Measurements from ENCODE around the gene CELSR2. TPM values are rescaled to one million over a fixed set of nuclear protein-coding genes. Genes with fewer than 3 reads are reported as not detected.

CELSR2 gene
- total RNA-seq, 1 experiment from 2014 or later = 8.3 TPM

- peaks cover 9% of the 10 kb centered on the region for H3K4me1 ChIP-seq
- Mint-ChIP-seq H3K27me3 (ENCODE audit: insufficient read depth, unreplicated experiment) (no peaks in the 10 kb centered on the region), H3K9me3 (ENCODE audit: unreplicated experiment) (no peaks in the 10 kb centered on the region), H3K36me3 (ENCODE audit: insufficient read depth, unreplicated experiment) (peaks cover 5% of the 10 kb centered on the region), H3K4me3 (ENCODE audit: unreplicated experiment) (no peak overlapping the region), H3K4me1 (ENCODE audit: low read depth, unreplicated experiment) (peaks cover 7% of the 10 kb centered on the region), H3K27ac (ENCODE audit: unreplicated experiment) (no peak overlapping the region)
- no TSS peak for BruUV-seq (replicated peaks)
- ChIA-PET POLR2A (no interaction called here), CTCF (interaction anchor here (0.8 kb wide), 1 partner anchor 145 kb away, joined by 3 read pairs; no protein-coding TSS in a partner anchor)
- intact Hi-C loops (cut with micrococcal nuclease; ENCODE audit: unreplicated experiment) = no loop called here
- H3K9me3 ChIP-seq = no peaks in the 10 kb centered on the region
- no peak for DNase-seq
- no peak overlapping the region for H3K4me3 ChIP-seq (ENCODE audit: low read depth, low read length)
- H3K36me3 ChIP-seq (ENCODE audit: control insufficient read depth, insufficient read depth, low read length) = no peaks in the 10 kb centered on the region
- TF ChIP-seq, protein P1, sequence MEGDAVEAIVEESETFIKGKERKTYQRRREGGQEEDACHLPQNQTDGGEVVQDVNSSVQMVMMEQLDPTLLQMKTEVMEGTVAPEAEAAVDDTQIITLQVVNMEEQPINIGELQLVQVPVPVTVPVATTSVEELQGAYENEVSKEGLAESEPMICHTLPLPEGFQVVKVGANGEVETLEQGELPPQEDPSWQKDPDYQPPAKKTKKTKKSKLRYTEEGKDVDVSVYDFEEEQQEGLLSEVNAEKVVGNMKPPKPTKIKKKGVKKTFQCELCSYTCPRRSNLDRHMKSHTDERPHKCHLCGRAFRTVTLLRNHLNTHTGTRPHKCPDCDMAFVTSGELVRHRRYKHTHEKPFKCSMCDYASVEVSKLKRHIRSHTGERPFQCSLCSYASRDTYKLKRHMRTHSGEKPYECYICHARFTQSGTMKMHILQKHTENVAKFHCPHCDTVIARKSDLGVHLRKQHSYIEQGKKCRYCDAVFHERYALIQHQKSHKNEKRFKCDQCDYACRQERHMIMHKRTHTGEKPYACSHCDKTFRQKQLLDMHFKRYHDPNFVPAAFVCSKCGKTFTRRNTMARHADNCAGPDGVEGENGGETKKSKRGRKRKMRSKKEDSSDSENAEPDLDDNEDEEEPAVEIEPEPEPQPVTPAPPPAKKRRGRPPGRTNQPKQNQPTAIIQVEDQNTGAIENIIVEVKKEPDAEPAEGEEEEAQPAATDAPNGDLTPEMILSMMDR (IDR thresholded peaks at IDR 0.05; ENCODE audit: insufficient read depth in 1 of 2, low read depth in 1 of 2, low read length in 1 of 2, severe bottlenecking in 1 of 2, unreplicated experiment in 1 of 2) = no peak
- no peaks in the 10 kb centered on the region for H3K27me3 ChIP-seq (replicated peaks; ENCODE audit: control insufficient read depth, insufficient read depth, low read length)
Measured at GRCh38 chr1:109255097-109255651, 5.8 kb downstream of the CELSR2 start.

GRCh38 chr1:109255678-109256077, 6.3 kb downstream of the CELSR2 start:
- intact Hi-C loops (cut with micrococcal nuclease; ENCODE audit: unreplicated experiment) = no loop called here

DNA sequence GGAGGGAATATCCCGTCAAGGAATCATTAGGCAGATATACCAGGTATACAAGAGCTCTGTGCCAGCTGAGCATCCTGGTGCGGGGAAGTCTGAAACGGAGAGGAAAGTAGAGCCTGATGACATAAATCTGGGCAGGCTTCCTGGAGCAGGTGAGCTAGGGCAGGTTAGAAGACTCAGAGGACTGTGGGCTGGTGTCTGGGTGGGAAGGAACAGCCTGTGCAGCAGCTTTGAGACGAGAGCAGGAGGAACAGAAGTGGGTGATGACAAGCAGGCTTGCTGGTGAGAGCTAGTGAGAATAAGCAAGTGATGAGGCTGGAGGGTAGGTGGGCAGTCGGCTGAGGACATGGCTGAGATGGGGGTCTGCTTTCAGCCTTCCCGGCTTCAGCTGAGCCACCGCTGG, 6.7 kb downstream of the CELSR2 start:
- H3K4me3 ChIP-seq (ENCODE audit: low read depth, low read length) = no peak overlapping the region
- TF ChIP-seq, protein P1 (IDR thresholded peaks at IDR 0.05; ENCODE audit: insufficient read depth in 1 of 2, low read depth in 1 of 2, low read length in 1 of 2, severe bottlenecking in 1 of 2, unreplicated experiment in 1 of 2) = no peak
- Mint-ChIP-seq H3K36me3 (ENCODE audit: insufficient read depth, unreplicated experiment) (peaks cover 5% of the 10 kb centered on the region), H3K4me3 (ENCODE audit: unreplicated experiment) (no peak overlapping the region), H3K27ac (ENCODE audit: unreplicated experiment) (no peak overlapping the region), H3K4me1 (ENCODE audit: low read depth, unreplicated experiment) (peaks cover 7% of the 10 kb centered on the region), H3K27me3 (ENCODE audit: insufficient read depth, unreplicated experiment) (no peaks in the 10 kb centered on the region), H3K9me3 (ENCODE audit: unreplicated experiment) (no peaks in the 10 kb centered on the region)
- H3K36me3 ChIP-seq (ENCODE audit: control insufficient read depth, insufficient read depth, low read length) = no peaks in the 10 kb centered on the region
- ChIA-PET POLR2A (no interaction called here), CTCF (interaction anchor here (0.5 kb wide), 1 partner anchor 58 kb away, joined by 3 read pairs; no protein-coding TSS in a partner anchor)
- no peaks in the 10 kb centered on the region for H3K27me3 ChIP-seq (replicated peaks; ENCODE audit: control insufficient read depth, insufficient read depth, low read length)
- BruUV-seq (replicated peaks) = no TSS peak
- no peaks in the 10 kb centered on the region for H3K9me3 ChIP-seq
- intact Hi-C loops (cut with micrococcal nuclease; ENCODE audit: unreplicated experiment) = no loop called here
- no peak for DNase-seq
- H3K4me1 ChIP-seq = peaks cover 9% of the 10 kb centered on the region

More at GRCh38 chr1:109255678-109256077, 6.3 kb downstream of the CELSR2 start:
- Mint-ChIP-seq H3K9me3 (ENCODE audit: unreplicated experiment) (no peaks in the 10 kb centered on the region), H3K4me3 (ENCODE audit: unreplicated experiment) (no peak overlapping the region), H3K4me1 (ENCODE audit: low read depth, unreplicated experiment) (peaks cover 7% of the 10 kb centered on the region), H3K36me3 (ENCODE audit: insufficient read depth, unreplicated experiment) (peaks cover 5% of the 10 kb centered on the region), H3K27ac (ENCODE audit: unreplicated experiment) (no peak overlapping the region), H3K27me3 (ENCODE audit: insufficient read depth, unreplicated experiment) (no peaks in the 10 kb centered on the region)
- Histone ChIP-seq H3K36me3 (ENCODE audit: control insufficient read depth, insufficient read depth, low read length) (no peaks in the 10 kb centered on the region), H3K4me3 (ENCODE audit: low read depth, low read length) (no peak overlapping the region), H3K9me3 (no peaks in the 10 kb centered on the region), H3K27me3 (replicated peaks; ENCODE audit: control insufficient read depth, insufficient read depth, low read length) (no peaks in the 10 kb centered on the region), H3K4me1 (peaks cover 9% of the 10 kb centered on the region)
- no TSS peak for BruUV-seq (replicated peaks)
- no peak for DNase-seq
- TF ChIP-seq, protein P1 (IDR thresholded peaks at IDR 0.05; ENCODE audit: insufficient read depth in 1 of 2, low read depth in 1 of 2, low read length in 1 of 2, severe bottlenecking in 1 of 2, unreplicated experiment in 1 of 2) = no peak
- POLR2A ChIA-PET = no interaction called here
- CTCF ChIA-PET = interaction anchor here (0.5 kb wide), 1 partner anchor 58 kb away, joined by 3 read pairs; no protein-coding TSS in a partner anchor
